Heart left ventricle (tissue), 11 donors: ENCODE data around the gene B3GALT5. TPM values are rescaled to one million over a fixed set of nuclear protein-coding genes. Genes with fewer than 3 reads are reported as not detected.

Experiments used
- polyA plus RNA-seq, 2 donors: library from polyadenylated mRNA; stranded (reverse); fragments of 200-250 nt; gene quantifications; one replicate each; pipeline ENCODE4 v1.2.3, GENCODE V29; 2013
- total RNA-seq, 9 donors: library from RNA; depleted of rRNA in 2 of 9; stranded (reverse); fragments of >200 nt in 2 of 9; fragmentation: NEBNext Ultra II Directional in 3 of 9; extraction: Animal tissue kit (Norgen Biotek cat#: 25700) in 3 of 9; gene quantifications; one replicate each; pipeline versions ENCODE4 v1.1.0 to v1.2.4, GENCODE V29; 2016 to 2023
- donor health status: ischemic (EF 13 %, LVEDD 7.1; RV severe dilation, severe dysfunction).
- donor health status: healthy with polysubstance abuse.
- donor health status: DM: no; HTN: yes; CAD: no.
- donor health status: DM: no; HTN: no; CAD: no.
- donor health status: ischemic (EF 25% LVEDD 5.7; RV mildly dilated, moderate dysfunction).
- donor health status: healthy.
- donor health status: DM: yes; HTN: yes; CAD: no.
- donor health status: PGD.
- donor health status: nonischemic (EF 23%, LVEDD 6.1; RV moderate dilation, normal function).

Gene B3GALT5
- total and polyA plus RNA-seq, 11 donors, result 0.01 to 0.71 (median 0.07) TPM; not detected in 2

Other genes with a start within 250 kb of the B3GALT5 start
- 1 to 10 TPM in 4 of 9 donors, under 1 TPM in 3, not detected in 2; 0.67 to 1.5 (median 1.0) TPM for gene LCA5L, start 167.2 kb upstream of the B3GALT5 start, total RNA-seq
- 1 to 10 TPM in 1 of 2 donors, under 1 TPM in 1; 0.65 to 1.1 TPM for gene LCA5L, start 167.2 kb upstream of the B3GALT5 start, polyA plus RNA-seq
- 100 to 1,000 TPM in 6 of 9 donors, 10 to 100 TPM in 3; 52.1 to 357 (median 115) TPM for gene SH3BGR, start 161.0 kb upstream of the B3GALT5 start, total RNA-seq
- 100 to 1,000 TPM; 152 to 193 TPM for gene SH3BGR, start 161.0 kb upstream of the B3GALT5 start, polyA plus RNA-seq
- gene IGSF5, start 132.2 kb downstream of the B3GALT5 start, total RNA-seq, result 1 to 10 TPM; 1.4 to 6.4 (median 4.7) TPM
- gene IGSF5, start 132.2 kb downstream of the B3GALT5 start, polyA plus RNA-seq, result 1 to 10 TPM in 1 of 2 donors, under 1 TPM in 1; 0.98 to 4.2 TPM